Measurements from ENCODE around the gene RRP8.

GRCh38 chr11:6614446-6614845, 11.0 kb upstream of the RRP8 start:
- TF ChIP-seq EZH2 (optimal IDR thresholded peaks at IDR 0.05; ENCODE audit: low read depth, low read length) (no peak), CTCF (IDR thresholded peaks at IDR 0.05; ENCODE audit: low read length) (no peak), EZH2phosphoT487 (IDR thresholded peaks at IDR 0.05; ENCODE audit: low read length) (no peak)

Measured in MM.1S (cell line).